Naive B cell (primary cell): Measurements from ENCODE around the gene WDFY1. TPM values are rescaled to one million over a fixed set of nuclear protein-coding genes. Genes with fewer than 3 reads are reported as not detected.
"Not testable (repeated sequence)": the region's sequence is repeated elsewhere in the genome, so short reads cannot be mapped to it uniquely, and the experiment has no call there.

Experiments
- ATAC-seq, 2 donors: fragments of 150-1000 bp; cut with Tn5 transposase; 2 replicates each; pipeline ENCODE4 v1.10.0; 2021; ENCODE audit warnings: low read depth in 2 of 2, mild to moderate bottlenecking in 2 of 2, moderate library complexity in 2 of 2
- DNase-seq: peaks from one replicate; pipeline ENCODE4 v3.0.0; 2022
- H3K27ac Mint-ChIP-seq, 6 donors: one replicate each; pipeline ENCODE4 v1.8.0; 2020 to 2022; ENCODE audit warnings: mild to moderate bottlenecking in 6 of 6, mixed read lengths in 6 of 6, moderate library complexity in 5 of 6, inconsistent platforms in 2 of 6
- H3K27me3 Mint-ChIP-seq, 3 donors: one replicate each; pipeline ENCODE4 v1.8.0; 2021 to 2022; ENCODE audit warnings: mixed read lengths in 3 of 3, mild to moderate bottlenecking in 1 of 3
- H3K36me3 Mint-ChIP-seq, 2 donors: one replicate each; pipeline ENCODE4 v1.8.0; 2020 to 2022; ENCODE audit warnings: mixed read lengths in 2 of 2, inconsistent platforms in 1 of 2, mild to moderate bottlenecking in 1 of 2
- H3K4me1 Mint-ChIP-seq, 3 donors: one replicate each; pipeline ENCODE4 v1.8.0; 2020 to 2022; ENCODE audit warnings: mixed read lengths in 3 of 3, inconsistent platforms in 1 of 3, mild to moderate bottlenecking in 1 of 3, moderate library complexity in 1 of 3
- H3K4me3 Mint-ChIP-seq, 8 donors: one replicate each; pipeline ENCODE4 v1.8.0; 2020 to 2022; ENCODE audit warnings: mild to moderate bottlenecking in 8 of 8, mixed read lengths in 8 of 8, moderate library complexity in 8 of 8, inconsistent platforms in 2 of 8
- H3K9me3 Mint-ChIP-seq, 7 donors: one replicate each; pipeline ENCODE4 v1.8.0; 2020 to 2022; ENCODE audit warnings: mixed read lengths in 7 of 7, mild to moderate bottlenecking in 5 of 7, inconsistent platforms in 2 of 7, moderate library complexity in 1 of 7
- polyA plus RNA-seq, 6 donors: library from polyadenylated mRNA; unstranded; fragments of 300-500 nt; fragmentation: Illumina TruSeq; gene quantifications; one replicate each; pipeline ENCODE4 v1.2.3, GENCODE V29; 2021; ENCODE audit warnings: low read depth in 6 of 6

Gene WDFY1
- polyA plus RNA-seq, 6 donors from 2014 or later, result 12.6 to 39.2 (median 25.3) TPM

GRCh38 chr2:223894968-223895367 lies 50.2 kb downstream of the WDFY1 start:
- peaks cover 3 to 9% of the 10 kb centered on the region in 2 donors for H3K36me3 Mint-ChIP-seq
- peaks cover 46 to 75% (median 49%) of the 10 kb centered on the region in 3 donors for H3K4me1 Mint-ChIP-seq
- H3K4me3 Mint-ChIP-seq, result peak overlapping the region in 6 of 8 donors; percentile 42 to 85 (median 62)
- no peaks in the 10 kb centered on the region for H3K27me3 Mint-ChIP-seq
- H3K9me3 Mint-ChIP-seq, result peaks cover 0 to 2% (median 0%) of the 10 kb centered on the region in 7 donors
- H3K27ac Mint-ChIP-seq, result peak overlapping the region; percentile 93 to 97 (median 96)
- DNase-seq (no peak), ATAC-seq (no peak)

GRCh38 chr2:223894009-223894408 lies 51.1 kb downstream of the WDFY1 start:
- peak; percentile 37 for DNase-seq
- no peaks in the 10 kb centered on the region for H3K27me3 Mint-ChIP-seq
- peaks cover 44 to 69% (median 44%) of the 10 kb centered on the region in 3 donors for H3K4me1 Mint-ChIP-seq
- H3K4me3 Mint-ChIP-seq, result peak overlapping the region in 6 of 8 donors; percentile 23 to 75 (median 34)
- peaks cover 0 to 2% (median 0%) of the 10 kb centered on the region in 7 donors for H3K9me3 Mint-ChIP-seq
- H3K27ac Mint-ChIP-seq, result peak overlapping the region in 5 of 6 donors; percentile 52 to 97 (median 93)
- peaks cover 6 to 10% of the 10 kb centered on the region in 2 donors for H3K36me3 Mint-ChIP-seq
- ATAC-seq, result peak; percentile 62 to 65

DNA sequence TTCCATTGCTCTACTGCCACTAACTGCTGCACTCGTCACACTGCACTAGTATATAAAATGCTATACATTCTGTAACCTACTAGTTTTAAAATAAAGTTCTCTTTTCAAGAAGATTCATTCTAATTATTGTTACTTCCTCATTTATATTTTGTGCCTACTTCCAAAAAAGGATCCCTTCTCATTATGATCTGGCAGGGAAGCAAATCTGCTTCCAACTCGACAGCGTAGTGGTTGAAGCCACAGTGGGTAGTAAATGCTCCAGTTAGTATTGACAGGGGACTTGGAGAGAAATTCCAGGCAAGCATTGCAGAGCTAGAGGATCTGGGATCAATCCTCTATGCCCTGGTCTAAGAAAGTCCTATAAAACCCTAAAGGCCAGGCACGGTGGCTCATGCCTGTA lies 54.4 kb downstream of the WDFY1 start:
- no peak overlapping the region for H3K4me3 Mint-ChIP-seq
- H3K9me3 Mint-ChIP-seq, result no peaks in the 10 kb centered on the region
- H3K36me3 Mint-ChIP-seq, result peaks cover 6% of the 10 kb centered on the region in 2 donors
- DNase-seq (no peak), ATAC-seq (no peak)
- no peaks in the 10 kb centered on the region for H3K27me3 Mint-ChIP-seq
- peaks cover 22 to 40% (median 27%) of the 10 kb centered on the region in 3 donors for H3K4me1 Mint-ChIP-seq
- peak overlapping the region in 1 of 6 donors; percentile 70 for H3K27ac Mint-ChIP-seq

GRCh38 chr2:223889229-223889628 lies 55.9 kb downstream of the WDFY1 start:
- no peak for ATAC-seq

DNA sequence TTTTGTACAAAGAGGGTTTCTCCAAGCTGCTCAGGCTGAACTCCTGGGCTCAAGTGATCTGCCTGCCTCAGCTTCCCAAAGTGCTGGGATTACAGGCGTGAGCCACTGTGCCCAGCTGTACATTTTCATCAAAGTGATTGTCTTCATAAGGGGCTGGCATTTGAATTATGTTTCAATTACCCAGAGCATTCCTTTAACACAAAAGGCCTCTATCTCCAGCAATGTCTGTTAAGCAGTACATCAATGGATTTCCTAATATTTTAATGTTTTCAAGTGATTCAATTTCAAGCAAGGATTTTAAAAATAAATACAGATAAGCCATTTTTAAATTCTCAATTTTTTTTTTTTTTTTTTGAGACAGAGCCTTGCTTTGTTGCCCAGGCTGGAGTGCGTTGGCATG lies 56.9 kb downstream of the WDFY1 start:
- H3K9me3 Mint-ChIP-seq, result no peaks in the 10 kb centered on the region

More at GRCh38 chr2:223889229-223889628, 55.9 kb downstream of the WDFY1 start:
- H3K27me3 Mint-ChIP-seq, result no peaks in the 10 kb centered on the region
- peaks cover 6% of the 10 kb centered on the region in 2 donors for H3K36me3 Mint-ChIP-seq
- no peak overlapping the region for H3K4me3 Mint-ChIP-seq
- DNase-seq, result no peak
- peaks cover 9 to 26% (median 14%) of the 10 kb centered on the region in 3 donors for H3K4me1 Mint-ChIP-seq
- H3K27ac Mint-ChIP-seq, result peak overlapping the region in 2 of 6 donors; percentile 15 to 60
- no peaks in the 10 kb centered on the region for H3K9me3 Mint-ChIP-seq

DNA sequence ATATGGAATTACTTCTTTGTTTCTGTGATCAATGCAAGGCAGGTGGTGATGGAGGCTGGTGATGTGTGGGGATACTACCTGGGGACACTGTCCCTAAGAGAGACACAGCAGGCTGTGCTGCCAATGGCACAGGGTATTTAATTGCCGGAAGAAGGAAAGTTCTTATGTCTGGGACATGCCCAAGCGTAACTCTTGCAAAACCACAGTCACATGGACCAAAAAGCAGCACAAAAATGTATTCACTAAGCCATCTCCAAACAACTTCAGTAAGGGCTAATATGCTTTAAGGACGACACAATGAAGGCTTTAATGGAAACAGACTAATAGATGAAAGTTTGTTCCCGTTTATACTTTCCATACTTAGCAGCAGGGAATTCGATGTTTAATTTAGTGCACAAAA lies 58.0 kb downstream of the WDFY1 start:
- Mint-ChIP-seq H3K27me3 (no peaks in the 10 kb centered on the region), H3K36me3 (peaks cover 6% of the 10 kb centered on the region in 2 donors), H3K9me3 (no peaks in the 10 kb centered on the region), H3K4me1 (peaks cover 6 to 13% (median 7%) of the 10 kb centered on the region in 3 donors), H3K4me3 (no peak overlapping the region), H3K27ac (no peak overlapping the region)
- ATAC-seq (no peak), DNase-seq (no peak)

More for the DNA sequence above, 56.9 kb downstream of the WDFY1 start:
- Mint-ChIP-seq H3K36me3 (peaks cover 6% of the 10 kb centered on the region in 2 donors), H3K4me3 (no peak overlapping the region), H3K27ac (no peak overlapping the region), H3K4me1 (peaks cover 6 to 16% (median 7%) of the 10 kb centered on the region in 3 donors), H3K27me3 (no peaks in the 10 kb centered on the region)
- no peak for ATAC-seq
- DNase-seq, result no peak

DNA sequence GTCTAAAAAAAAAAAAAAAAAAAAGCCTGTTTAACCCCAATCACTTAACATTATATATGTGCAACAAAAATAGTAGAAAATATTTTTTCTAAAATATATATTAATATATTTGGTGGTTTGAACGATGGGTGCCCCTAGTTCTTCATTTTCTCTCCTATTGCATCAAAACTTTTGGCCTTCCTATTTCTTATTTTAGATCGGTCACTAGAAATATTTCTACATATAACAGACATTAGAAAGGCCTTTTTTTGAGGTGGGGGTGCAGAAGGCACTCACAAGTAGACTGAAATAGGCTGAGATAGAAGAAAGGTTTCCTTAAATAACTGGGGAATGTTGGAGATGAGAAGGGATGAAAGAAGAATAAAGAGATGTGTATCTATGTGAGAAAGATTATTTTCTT lies 58.4 kb downstream of the WDFY1 start:
- Mint-ChIP-seq H3K4me1 (peaks cover 6 to 14% (median 7%) of the 10 kb centered on the region in 3 donors), H3K27ac (no peak overlapping the region), H3K36me3 (peaks cover 6 to 8% of the 10 kb centered on the region in 2 donors), H3K4me3 (no peak overlapping the region), H3K27me3 (no peaks in the 10 kb centered on the region), H3K9me3 (no peaks in the 10 kb centered on the region)
- no peak for ATAC-seq
- no peak for DNase-seq

DNA sequence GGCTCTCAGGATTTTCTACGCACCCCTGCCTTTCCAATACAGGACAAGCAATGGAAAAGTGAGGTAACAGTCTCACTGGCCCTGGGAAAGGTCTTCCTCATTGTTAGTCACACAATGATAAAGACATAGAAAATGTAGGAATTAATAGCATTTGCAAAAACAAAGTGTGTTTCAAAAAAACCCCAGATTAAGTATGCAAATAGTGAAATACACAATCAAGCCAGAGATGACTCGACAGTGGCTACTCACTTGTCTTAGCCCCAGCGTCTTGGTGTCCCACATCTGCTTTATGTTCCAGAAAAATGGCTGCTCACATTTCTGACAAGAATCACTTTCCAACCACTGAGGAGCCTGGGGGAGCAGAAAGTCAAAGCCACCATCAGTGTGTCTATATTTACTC lies 60.7 kb downstream of the WDFY1 start:
- Mint-ChIP-seq H3K4me3 (no peak overlapping the region), H3K4me1 (peaks cover 0 to 5% (median 0%) of the 10 kb centered on the region in 3 donors), H3K9me3 (no peaks in the 10 kb centered on the region), H3K27me3 (no peaks in the 10 kb centered on the region), H3K27ac (peak overlapping the region in 1 of 6 donors; percentile 69), H3K36me3 (peaks cover 7 to 12% of the 10 kb centered on the region in 2 donors)
- DNase-seq (no peak), ATAC-seq (no peak)

DNA sequence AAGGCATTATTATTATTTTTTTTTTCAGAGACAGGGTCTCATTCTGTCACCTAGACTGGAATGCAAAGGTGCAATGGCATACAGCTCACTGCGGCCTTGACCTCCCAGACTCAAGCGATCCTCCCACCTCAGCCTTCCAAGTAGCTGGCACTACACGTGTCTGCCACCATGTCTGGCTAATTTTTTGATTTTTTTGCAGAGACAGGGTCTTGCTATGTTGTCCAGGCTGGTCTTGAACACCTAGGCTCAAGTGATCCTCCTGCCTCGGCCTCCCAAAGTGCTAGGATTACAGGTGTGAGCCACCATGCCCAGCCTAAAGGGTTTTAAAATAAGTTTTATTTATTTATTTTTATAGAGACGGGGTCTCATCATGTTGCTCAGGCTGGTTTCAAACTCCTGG lies 62.4 kb downstream of the WDFY1 start:
- Mint-ChIP-seq H3K4me3 (no peak overlapping the region), H3K36me3 (peaks cover 9 to 10% of the 10 kb centered on the region in 2 donors), H3K9me3 (no peaks in the 10 kb centered on the region), H3K4me1 (peaks cover 0 to 5% (median 0%) of the 10 kb centered on the region in 3 donors), H3K27ac (peak overlapping the region in 1 of 6 donors; percentile 73), H3K27me3 (no peaks in the 10 kb centered on the region)
- DNase-seq (no peak), ATAC-seq (no peak)

GRCh38 chr2:223880796-223881195 lies 64.3 kb downstream of the WDFY1 start:
- no peak for DNase-seq
- Mint-ChIP-seq H3K36me3 (peaks cover 9 to 10% of the 10 kb centered on the region in 2 donors), H3K9me3 (no peaks in the 10 kb centered on the region), H3K27ac (peak overlapping the region in 3 of 6 donors; percentile 2 to 71 (median 51)), H3K4me1 (peaks cover 0 to 5% (median 0%) of the 10 kb centered on the region in 3 donors), H3K4me3 (no peak overlapping the region), H3K27me3 (no peaks in the 10 kb centered on the region)
- ATAC-seq, result no peak

GRCh38 chr2:223877721-223878410 lies 67.3 kb downstream of the WDFY1 start:
- peaks cover 0 to 5% (median 0%) of the 10 kb centered on the region in 3 donors for H3K4me1 Mint-ChIP-seq
- no peak overlapping the region for H3K4me3 Mint-ChIP-seq
- peak overlapping the region in 1 of 6 donors; percentile 81 for H3K27ac Mint-ChIP-seq
- ATAC-seq, result no peak
- peaks cover 0 to 2% (median 0%) of the 10 kb centered on the region in 7 donors for H3K9me3 Mint-ChIP-seq
- H3K27me3 Mint-ChIP-seq, result no peaks in the 10 kb centered on the region
- DNase-seq, result no peak
- H3K36me3 Mint-ChIP-seq, result peaks cover 9 to 20% of the 10 kb centered on the region in 2 donors

- peaks cover 16 to 28% of the 10 kb centered on the region in 2 donors for H3K36me3 Mint-ChIP-seq
- H3K9me3 Mint-ChIP-seq, result peaks cover 0 to 4% (median 2%) of the 10 kb centered on the region in 7 donors
- H3K27me3 Mint-ChIP-seq, result no peaks in the 10 kb centered on the region
- DNase-seq (no peak), ATAC-seq (no peak)
- H3K4me3 Mint-ChIP-seq, result no peak overlapping the region
- peaks cover 0 to 4% (median 0%) of the 10 kb centered on the region in 3 donors for H3K4me1 Mint-ChIP-seq
- peak overlapping the region in 1 of 6 donors; percentile 33 for H3K27ac Mint-ChIP-seq
Measured at GRCh38 chr2:223873672-223874071, 71.5 kb downstream of the WDFY1 start.

DNA sequence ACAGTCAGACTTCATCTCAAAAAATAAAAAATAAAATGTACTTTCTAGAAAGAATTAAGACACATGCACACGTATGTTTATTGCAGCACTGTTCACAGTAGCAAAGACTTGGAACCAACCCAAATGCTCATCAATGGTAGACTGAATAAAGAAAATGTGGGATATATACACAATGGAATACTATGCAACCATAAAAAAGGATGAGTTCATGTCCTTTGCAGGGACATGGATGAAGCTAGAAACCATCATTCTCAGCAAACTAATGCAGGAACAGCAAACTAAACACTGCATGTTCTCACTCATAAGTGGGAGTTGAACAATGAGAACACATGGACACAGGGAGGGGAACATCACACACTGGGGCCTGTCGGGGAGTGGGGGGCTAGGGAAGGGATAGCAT lies 72.4 kb downstream of the WDFY1 start:
- DNase-seq, H3K4me3 Mint-ChIP-seq, H3K27ac Mint-ChIP-seq, H3K9me3 Mint-ChIP-seq, H3K27me3 Mint-ChIP-seq, ATAC-seq, H3K4me1 Mint-ChIP-seq: not testable (repeated sequence)
- H3K36me3 Mint-ChIP-seq, result peaks cover 16 to 21% of the 10 kb centered on the region in 2 donors

DNA sequence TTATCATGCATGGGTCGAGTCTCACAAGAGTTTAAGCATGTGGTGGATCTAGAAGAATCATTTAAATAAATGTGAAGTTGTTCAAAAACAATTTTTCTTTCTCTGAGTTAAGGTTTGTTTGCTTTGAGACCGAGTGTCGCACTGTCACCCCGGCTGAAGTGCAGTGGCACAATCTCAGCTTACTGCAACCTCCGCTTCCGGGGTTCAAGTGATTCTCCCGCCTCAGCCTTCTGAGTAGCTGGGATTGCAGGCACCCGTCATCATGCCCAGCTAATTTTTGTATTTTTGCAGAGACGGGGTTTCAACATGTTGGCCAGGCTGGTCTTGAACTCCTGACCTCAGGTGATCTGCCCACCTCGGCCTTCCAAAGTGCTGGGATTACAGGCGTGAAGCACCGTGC lies 73.5 kb downstream of the WDFY1 start:
- not testable (repeated sequence) for H3K4me1 Mint-ChIP-seq, H3K9me3 Mint-ChIP-seq, H3K27me3 Mint-ChIP-seq, ATAC-seq, H3K4me3 Mint-ChIP-seq, DNase-seq
- Mint-ChIP-seq H3K36me3 (peaks cover 16 to 21% of the 10 kb centered on the region in 2 donors), H3K27ac (peak overlapping the region in 1 of 6 donors; percentile 24)
